Globus pallidus (tissue), 1 donor: ENCODE measurements around the gene OVOL2.
"Not testable (repeated sequence)": the region's sequence is repeated elsewhere in the genome, so short reads cannot be mapped to it uniquely, and the experiment has no call there.

Source experiments
- DNase-seq: peaks from one replicate; pipeline ENCODE4 v3.0.0-alpha.2; 2015; ENCODE audit warnings: low spot score

The OVOL2 gene

DNA sequence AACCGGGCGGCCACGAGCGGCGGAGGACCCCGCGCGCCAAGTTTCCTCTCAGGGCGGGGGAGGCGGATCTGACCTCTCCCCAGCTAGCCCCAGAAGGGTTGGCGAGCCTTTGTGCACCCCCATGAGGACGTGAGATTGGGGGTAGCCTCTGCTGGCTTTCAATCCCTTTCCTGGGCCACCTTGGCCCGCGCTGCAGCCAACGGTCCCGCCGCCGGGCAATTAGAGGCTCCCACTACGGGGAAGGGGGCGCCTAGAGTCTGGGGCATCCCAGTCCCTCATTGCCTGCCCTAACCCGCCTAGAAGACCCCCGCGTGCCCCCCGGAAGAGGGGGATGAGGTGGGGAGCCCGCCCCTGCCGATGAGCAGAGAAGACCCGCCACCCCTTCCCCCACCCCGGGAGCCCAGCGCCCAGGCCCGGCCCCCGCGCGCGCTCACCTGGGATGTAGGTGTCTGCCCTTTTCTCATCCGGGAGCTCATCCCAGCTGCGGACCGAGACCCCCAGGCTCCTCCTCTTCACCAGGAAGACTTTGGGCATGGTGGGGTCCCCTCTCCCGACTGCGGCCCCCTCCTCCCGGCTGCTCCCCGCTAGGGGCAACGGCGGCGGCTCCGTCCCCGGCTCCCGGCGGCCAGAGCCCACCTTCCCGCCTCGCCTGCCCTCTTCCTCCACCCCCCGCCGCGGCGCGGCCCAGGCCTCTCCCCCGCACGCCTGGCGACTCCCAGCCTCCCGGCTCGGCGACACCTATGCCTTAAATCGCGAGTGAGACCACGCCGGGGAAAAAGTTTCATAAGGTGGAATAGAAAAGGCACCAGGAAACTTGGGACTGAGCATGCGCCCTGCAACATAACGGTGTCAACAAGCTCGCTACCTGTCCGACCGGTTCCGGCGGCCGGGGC, at the start of gene OVOL2:
Gene OVOL2 (minus strand): TSS at position 816 of the 893 bp plus-strand sequence. CDS start 282 bp downstream, at position 534.
- no peak for DNase-seq

DNA sequence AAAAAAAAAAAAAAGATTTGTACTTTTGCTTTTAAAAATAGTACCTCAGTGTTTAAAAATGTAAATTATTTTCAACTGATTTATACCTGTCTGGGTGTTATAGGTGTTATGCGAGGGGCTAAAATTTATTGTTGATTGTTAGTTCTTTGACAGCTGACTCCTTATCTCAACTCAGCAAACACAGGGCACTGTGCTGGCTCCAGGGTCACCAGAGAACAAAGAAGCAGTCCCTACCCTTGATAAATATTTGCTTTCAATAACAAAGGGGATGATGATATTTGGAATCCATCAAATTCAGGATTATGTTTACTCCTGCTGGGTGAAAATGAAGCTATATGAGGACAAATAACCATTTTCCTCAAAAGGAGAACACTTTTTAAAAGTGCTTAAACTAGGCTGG, 45.8 kb upstream of the OVOL2 start:
- DNase-seq, result no peak

DNA sequence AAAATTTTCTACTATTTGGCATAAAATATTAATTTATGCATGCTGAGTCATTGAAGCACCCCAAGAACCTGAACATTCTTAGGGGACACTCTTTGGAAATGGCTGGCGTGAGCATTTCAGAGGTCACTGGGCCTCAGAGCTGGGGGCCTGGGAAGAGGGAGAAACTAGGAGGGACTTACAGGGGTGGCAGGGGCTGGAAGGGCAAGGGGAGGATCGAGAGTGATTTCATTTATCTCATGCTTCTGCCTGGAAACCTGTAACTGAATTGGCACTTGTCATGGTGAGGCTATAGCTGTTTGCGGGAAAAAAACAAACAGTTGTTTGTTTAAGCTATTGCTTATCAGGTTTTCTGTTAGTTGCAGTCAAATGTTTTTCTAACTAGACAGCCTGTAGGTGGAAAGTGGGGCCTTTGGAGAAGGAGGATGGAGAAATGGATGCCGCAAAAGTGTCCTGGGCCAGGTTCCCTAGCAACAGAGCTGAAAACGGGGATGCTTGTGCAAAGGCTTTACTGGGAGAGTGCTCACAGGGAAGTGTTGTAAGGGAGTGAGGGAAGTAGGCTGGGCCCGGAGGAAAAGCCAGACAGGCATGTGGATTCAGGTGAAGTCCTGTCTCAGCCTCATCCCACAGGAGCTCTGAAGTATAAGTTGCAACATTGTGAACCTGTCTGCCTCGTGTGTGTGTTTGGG, 43.6 kb upstream of the OVOL2 start:
- no peak for DNase-seq

DNA sequence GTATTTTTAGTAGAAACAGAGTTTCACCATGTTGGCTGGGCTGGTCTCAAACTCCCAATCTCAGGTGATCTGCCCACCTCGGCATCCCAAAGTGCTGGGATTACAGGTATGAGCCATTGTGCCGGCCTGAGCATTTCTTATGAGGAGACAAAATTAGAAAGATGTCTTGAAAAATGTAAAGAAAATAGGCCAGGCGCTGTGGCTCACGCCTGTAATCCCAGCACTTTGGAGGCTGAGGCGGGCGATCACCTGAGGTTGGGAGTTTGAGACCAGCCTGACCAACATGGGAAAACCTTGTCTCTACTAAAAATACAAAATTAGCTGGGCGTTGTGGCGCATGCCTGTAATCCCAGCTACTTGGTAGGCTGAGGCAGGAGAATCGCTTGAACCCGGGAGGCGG, 42.9 kb upstream of the OVOL2 start:
- DNase-seq, result not testable (repeated sequence)

DNA sequence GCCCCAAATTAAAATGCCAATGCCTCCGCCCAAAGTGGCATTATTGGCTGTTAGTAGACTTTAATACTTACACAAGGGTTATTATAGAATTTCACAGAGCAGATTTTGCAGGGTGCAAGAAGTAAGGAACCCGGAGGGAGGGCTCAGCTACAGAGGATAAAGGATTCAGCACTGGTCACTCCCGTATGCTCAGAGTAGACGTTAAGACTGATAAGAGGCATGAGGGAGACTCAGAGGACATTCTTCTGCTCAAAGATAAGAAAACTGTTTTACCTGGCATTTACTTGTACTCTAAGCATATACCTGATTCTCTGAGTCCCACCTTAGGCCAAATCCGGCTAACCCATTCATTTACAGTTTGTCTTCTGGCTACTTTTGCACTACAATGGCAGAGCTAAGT, 36.5 kb upstream of the OVOL2 start:
- no peak for DNase-seq

DNA sequence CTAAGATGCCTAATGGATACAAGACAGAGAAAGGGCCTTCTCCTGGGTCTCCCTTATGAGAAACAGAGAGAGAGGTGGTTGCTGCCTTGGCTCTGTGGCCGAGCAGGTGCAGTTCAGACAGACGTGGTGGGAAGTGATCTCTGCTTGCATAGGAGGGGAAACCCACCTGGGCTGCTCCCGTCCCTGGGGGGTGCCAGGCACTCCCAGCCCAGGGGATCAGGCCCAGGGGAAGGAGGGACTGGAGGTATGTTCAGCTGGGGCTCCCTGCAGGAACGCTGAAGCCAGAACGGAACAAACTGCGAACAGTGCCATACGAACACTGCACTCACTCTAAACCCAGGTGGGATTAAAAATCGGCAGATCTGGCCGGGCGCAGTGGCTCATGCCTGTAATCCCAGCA, 35.7 kb upstream of the OVOL2 start:
- DNase-seq, result no peak

DNA sequence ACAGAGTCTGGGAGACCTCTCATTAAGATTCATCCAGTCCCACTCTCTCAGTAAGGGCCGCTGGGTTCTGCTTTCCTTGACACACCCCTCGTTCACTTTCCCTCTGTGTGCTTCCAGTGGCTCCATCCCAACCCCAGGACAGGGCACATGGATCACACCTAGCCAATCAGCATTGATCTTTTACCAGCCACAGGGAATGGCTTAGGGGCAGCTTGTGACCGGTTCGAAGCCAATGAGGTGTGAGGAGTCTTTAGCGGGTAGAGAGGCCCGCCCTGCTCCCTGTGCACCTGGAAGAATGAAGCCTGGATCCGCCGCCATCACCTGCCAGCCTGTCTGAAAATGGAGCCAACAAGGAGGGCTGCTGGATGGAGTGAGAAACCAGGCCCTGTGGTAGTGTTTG, 35.2 kb upstream of the OVOL2 start:
- no peak for DNase-seq

DNA sequence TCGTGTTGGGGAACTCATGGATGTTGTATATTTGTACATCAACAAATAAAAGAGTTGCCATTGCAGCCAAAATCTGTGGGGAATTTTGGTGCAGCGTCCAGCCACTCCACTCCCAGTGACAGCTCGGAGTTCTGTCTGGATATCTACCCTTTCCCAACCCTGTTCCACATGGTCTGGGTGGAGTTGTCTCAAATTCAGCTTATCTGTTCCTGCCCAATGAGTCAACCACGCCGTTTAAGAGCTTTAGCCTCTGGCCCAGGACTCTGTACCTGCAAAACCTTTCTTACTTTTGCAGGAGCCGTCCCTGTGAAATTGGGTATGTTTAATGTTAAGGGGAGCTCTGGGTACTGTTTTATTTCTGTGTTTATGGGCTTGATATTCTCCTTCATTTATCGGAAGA, 33.9 kb upstream of the OVOL2 start:
- no peak for DNase-seq

DNA sequence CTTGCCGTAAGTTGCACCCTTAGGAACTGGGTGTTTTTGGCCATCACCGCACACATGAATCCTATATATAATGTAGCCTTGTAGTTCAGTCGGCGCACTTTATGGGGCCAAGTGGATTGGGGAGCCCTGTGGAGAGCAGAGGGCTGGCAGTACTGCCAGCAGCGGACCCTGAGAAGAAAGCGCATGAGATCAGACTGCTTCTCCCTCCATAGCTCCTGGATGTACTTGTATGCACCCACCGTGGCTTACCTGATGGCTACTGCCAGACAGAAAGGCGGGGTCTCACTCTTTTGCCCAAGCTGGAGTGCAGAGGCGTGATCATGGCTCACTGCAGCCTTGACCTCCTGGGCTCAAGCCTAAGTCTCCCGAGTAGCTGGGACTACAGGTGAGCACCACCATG, 32.8 kb upstream of the OVOL2 start:
- DNase-seq, result no peak

DNA sequence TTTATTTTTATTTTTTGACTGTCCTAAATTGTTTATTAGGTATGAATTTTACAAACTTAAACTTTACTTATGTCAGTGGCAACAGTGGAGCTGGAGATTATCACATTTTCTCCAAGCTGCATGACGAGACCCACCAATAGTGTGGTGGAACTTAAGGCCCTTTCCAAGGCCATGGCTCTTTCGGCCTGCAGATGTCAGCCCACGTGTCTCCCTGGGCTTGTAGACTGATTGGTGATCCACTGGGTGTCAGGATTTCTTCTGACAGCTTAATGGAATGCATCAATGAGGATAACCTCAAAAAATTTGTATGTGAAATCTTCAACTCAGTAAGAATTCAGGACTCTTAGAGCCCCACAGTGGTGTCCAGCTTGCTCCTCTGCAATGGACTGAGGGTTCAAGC, 32.3 kb upstream of the OVOL2 start:
- DNase-seq, result peak; percentile 2

DNA sequence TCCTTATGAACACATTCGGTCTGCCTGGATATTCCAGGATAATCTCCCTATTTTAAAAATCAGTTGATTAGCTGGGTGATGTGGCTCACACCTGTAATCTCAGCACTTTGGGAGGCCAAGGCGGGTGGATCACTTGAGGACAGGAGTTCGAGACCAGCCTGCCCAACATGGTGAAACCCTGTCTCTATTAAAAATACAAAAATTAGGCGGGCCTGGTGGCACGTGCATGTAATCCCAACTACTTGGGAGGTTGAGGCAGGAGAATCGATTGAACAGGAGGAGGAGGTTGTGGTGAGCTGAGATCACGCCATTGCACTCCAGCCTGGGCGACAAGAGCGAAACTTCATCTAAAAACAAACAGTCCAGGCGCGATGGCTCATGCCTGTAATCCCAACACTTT, 31.1 kb upstream of the OVOL2 start:
- not testable (repeated sequence) for DNase-seq

DNA sequence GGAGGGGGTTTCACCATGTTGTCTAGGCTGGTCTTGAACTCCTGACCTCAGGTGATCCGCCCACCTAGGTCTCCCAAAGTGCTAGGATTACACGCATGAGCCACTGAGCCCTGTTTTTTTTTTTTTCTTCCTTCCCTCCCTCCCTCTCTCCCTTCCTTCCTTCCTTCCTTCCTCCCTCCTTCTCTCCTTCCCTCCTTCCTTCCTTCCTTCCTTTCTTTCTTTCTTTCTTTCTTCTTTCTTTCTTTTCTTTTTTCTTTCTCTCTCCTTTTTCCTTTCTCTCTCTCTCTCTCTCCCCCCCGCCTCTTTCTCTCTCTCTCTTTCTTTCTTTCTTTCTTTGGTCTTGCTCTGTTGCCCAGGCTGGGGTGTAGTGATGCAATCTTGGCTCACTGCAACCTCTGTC, 30.6 kb upstream of the OVOL2 start:
- not testable (repeated sequence) for DNase-seq

DNA sequence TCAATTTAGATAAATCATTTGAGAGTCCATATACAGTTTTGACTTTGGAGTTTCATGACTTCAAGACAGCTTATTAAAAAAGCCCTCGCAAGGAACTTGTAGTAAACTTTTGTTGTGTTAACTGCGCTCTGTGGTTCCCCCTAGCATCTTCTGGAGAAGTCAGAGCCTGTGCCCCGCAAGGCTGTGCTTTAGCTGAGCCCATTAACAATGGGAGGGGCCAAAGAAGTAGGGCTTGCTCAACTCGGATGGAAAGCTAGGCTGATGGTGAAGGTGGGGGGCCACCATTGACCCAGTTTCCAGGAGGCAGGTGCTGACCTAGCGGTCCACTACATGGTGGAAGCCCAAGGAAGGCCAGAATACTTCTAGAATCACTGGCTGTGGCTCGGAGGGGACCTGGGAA, 29.3 kb upstream of the OVOL2 start:
- DNase-seq, result no peak

DNA sequence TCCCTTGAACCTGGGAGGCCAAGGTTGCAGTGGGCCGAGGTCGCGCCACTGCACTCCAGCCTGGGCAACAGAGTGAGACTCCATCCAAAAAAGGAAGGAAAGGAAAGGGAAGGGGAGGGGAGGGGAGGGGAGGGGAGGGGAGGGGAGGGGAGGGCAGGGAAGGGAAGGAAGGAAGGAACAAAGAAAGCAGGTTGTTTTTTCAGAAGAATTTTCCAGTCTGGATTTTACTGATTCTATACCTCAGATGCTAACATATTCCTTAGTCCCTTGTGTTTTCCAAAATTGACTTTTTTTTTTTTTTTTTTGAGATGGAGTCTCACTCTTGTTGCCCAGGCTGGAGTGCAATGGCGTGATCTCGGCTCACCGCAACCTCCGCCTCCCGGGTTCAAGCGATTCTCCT, 23.1 kb upstream of the OVOL2 start:
- not testable (repeated sequence) for DNase-seq

DNA sequence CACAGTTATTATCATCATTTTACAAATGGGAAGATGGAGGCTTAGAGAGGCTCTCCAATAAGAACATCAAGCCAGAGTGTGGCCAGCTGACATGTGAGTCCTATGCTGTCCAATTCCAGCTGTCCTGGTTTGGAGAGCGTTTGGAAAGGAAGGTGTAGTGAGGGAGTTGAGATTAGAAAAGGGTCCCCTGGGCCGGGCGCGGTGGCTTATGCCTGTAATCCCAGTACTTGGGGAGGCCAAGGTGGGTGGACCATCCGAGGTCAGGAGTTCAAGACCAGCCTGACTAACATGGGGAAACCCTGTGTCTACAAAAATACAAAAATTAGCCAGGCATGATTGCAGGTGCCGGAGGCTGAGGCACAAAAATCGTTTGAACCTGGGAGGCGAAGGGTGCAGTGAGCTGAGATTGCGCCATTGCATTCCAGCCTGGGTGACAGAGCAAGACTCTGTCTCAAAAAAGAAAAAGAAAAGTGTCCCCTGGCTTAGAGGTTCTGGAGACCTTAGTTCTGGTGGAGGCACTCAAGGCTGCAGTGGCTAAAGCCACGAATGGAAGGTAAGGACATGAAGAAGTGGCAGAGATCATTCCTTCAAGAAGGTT, 22.1 kb upstream of the OVOL2 start:
- no peak for DNase-seq

DNA sequence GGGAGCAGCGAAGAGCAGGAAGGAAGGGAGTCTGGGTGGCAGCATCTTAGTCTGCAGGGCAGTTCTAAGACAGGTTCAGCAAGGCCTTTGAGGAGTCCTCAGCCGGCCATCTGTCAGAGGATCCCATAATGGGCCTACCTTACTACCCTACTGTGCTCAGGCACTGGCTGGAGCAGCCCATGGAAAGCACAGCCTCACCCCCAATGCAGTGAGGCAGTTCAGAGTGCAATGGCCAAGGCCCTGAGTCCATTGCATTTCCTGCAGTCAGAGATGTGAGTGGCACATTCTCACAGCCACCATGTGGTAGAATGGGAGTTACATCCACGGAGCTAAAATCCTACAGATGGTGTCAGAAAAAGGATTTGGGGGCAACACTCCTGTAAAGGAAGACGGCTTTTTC, 19.4 kb upstream of the OVOL2 start:
- DNase-seq, result no peak

DNA sequence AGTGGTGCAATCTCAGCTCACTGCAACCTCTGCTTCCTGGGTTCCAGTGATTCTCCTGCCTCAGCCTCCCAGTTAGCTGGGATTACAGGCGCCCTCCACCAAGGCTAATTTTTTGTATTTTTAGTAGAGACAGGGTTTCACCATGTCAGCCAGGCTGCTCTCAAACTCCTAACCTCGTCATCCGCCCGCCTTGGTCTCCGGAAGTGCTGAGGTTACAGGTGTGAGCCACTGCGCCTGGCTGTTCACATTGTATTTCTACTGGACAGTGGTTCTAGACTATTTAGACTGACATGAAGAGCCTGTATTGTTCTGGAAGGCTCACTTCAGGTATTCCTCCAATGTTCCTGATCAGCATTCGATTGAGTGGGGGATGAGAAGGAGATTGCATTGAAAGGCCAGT, 14.8 kb upstream of the OVOL2 start:
- DNase-seq, result no peak

DNA sequence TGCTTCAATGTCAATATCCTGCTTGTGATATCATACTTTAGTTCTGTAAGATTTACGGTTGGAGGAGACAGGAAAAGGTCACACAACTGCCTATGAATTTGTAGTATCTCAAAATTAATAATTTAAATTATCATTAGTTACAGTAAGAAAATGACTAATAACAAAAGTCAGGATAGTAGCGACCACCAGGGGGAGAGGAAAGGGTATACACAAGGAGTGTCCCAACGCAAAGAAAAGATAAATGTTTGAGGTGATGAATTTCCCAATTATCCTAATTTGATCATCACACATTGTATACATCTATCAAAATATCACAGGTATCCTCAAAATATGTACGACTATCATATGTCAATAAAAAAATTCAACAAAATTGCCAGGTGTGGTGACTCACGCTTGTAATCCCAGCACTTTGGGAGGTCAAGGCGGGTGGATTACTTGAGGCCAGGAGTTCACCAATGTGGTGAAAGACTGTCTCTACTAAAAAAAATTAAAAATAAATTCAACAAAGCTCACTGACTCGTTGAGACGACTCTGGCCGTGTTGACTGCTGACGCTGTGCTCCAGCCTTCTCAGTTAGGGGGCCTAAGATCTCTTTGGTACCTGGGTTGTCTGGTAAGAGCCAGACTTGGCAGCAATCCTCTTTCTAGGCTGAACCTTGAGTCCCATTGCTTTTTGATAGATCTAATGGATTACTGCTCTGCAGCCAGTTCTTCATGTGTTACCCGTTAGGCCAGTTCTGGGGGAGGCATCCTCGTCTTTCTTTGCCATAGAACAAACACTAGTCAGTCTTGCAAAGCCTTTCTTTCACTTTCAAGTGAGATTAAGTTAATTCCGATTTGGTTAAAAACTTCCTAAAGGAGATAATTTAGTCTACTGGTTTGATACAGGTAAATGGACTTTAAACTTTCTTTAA, 9.0 kb upstream of the OVOL2 start:
- no peak for DNase-seq

DNA sequence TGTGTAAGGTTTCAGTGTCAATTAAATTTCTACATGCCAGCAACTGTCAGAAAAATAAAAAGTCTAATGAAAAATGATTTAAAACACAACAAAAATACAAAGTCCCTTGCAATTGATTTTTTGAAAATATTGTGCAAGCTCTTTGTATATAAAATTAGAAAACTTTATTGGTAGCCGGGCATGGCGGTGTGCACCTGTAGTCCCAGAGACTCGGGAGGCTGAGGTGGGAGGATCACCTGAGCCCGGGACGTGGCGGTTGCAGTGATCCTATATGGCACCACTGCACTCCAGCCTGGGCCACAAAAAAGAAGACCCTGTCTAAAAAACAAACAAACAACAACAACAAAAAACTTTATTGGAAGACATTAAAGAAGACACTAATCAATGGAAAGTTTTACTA, 6.0 kb upstream of the OVOL2 start:
- DNase-seq, result no peak

DNA sequence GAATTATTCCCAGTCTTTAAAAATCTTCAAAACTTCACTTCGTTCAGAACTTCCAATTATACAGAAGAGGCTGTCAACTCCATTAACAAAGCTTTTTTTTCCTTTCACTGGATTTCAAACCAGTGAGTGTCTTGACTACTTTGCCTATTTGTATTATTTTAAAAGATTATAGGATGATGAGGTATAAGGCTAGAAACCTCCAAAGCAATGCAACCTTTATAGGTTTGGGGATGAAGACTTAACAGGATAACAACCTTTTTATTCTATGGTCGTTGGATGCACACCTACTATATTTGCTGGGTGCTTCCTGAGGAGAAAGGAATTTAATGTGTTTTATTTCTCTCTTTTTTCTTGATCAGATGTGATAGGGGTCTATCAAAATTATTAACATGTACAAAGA, 1.9 kb upstream of the OVOL2 start:
- no peak for DNase-seq

DNA sequence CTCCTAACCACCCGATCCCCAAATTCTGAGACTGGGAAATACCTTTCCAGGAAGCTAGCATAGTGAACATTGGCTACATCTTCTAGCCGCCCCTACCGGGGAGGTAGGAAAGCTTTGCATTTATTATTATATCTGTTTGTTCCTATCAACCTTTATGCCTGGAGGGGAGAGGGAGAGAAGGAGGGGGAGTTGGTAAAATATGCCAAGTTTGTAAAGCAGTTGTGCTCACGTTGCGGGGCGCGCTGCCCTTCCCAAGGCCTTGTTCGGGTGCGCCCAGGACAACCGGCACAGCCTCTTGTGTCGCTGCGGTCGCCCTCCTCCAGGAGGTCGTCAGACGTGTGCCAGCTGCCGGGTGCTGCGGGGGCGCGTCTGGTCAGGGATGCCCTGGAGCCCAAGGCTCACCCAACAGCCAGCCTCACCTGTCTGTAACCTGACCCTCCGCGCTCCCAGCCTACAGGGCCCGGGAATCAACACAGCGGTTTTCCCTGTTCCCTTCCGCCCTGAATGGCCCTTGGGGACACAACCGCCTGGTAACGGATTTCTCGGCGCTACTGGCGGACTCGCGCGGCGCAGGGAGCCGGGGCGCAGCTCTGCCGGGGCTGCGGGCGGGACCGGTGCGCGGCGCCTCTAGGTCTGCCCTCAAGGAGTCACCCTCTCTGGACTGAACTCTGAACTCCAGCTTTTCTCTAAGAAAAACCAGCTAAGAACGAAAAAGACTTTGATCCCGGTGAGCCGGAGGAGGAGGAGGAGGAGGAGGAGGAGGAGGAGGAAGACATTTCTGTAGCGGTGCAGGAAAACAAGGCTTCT, 1.1 kb upstream of the OVOL2 start:
- DNase-seq, result no peak
